Stimulated activated CD4-positive, alpha-beta T cell treated with anti-CD3 and anti-CD28 coated beads, Interleukin-15, amount 100 ng/mL, for 48 hours (primary cell): Measurements from ENCODE around the gene HEY2.
"Not testable (repeated sequence)": the region's sequence is repeated elsewhere in the genome, so short reads cannot be mapped to it uniquely, and the experiment has no call there.

ENCODE experiments used
- DNase-seq, 2 donors: peaks; one replicate each; pipeline ENCODE4 v3.0.0-alpha.2; 2020; ENCODE audit warnings: low read depth in 2 of 2

The HEY2 gene

GRCh38 chr6:125795301-125795700, 45.9 kb downstream of the HEY2 start:
- DNase-seq = no peak

GRCh38 chr6:125797120-125797885, 47.9 kb downstream of the HEY2 start:
- DNase-seq = no peak

- no peak for DNase-seq
Observed at GRCh38 chr6:125797886-125798444, 48.5 kb downstream of the HEY2 start.

- DNase-seq = no peak
Observed at GRCh38 chr6:125798734-125799508, 49.5 kb downstream of the HEY2 start.

- DNase-seq = no peak
Observed at GRCh38 chr6:125802383-125802782, 53.0 kb downstream of the HEY2 start.

- no peak for DNase-seq
Observed at GRCh38 chr6:125802943-125803377, 53.5 kb downstream of the HEY2 start.

GRCh38 chr6:125804264-125804663, 54.8 kb downstream of the HEY2 start:
- peak; percentile 11 to 14 for DNase-seq

- not testable (repeated sequence) for DNase-seq
Observed at GRCh38 chr6:125804866-125805425, 55.5 kb downstream of the HEY2 start.

GRCh38 chr6:125806813-125807212, 57.4 kb downstream of the HEY2 start:
- no peak for DNase-seq

- DNase-seq = peak in 1 of 2 donors; percentile 10
Observed at GRCh38 chr6:125807293-125807692, 57.9 kb downstream of the HEY2 start.

GRCh38 chr6:125808060-125808459, 58.6 kb downstream of the HEY2 start:
- DNase-seq = no peak

GRCh38 chr6:125808591-125808990, 59.2 kb downstream of the HEY2 start:
- no peak for DNase-seq

GRCh38 chr6:125809570-125810170, 60.2 kb downstream of the HEY2 start:
- DNase-seq = no peak

GRCh38 chr6:125810445-125810844, 61.0 kb downstream of the HEY2 start:
- no peak for DNase-seq
